Subcutaneous adipose tissue (tissue), 4 donors: Measurements from ENCODE around the gene MFSD2B. TPM values are rescaled to one million over a fixed set of nuclear protein-coding genes. Genes with fewer than 3 reads are reported as not detected.

Experiments used
- total RNA-seq, 4 donors: library from RNA; depleted of rRNA; stranded (reverse); fragments of >200 nt; gene quantifications; one replicate each; pipeline ENCODE4 v1.1.0, GENCODE V29; 2016
- TF ChIP-seq, protein P1 (sequence below): fragments of 450-650 bp; IDR thresholded peaks from one replicate; pipeline ENCODE4 v1.5.1; 2016; ENCODE audit warnings: low read depth, mild to moderate bottlenecking, control low read depth, antibody characterized with exemption, moderate library complexity

The MFSD2B gene
- total RNA-seq, 4 donors from 2014 or later, result not detected

DNA sequence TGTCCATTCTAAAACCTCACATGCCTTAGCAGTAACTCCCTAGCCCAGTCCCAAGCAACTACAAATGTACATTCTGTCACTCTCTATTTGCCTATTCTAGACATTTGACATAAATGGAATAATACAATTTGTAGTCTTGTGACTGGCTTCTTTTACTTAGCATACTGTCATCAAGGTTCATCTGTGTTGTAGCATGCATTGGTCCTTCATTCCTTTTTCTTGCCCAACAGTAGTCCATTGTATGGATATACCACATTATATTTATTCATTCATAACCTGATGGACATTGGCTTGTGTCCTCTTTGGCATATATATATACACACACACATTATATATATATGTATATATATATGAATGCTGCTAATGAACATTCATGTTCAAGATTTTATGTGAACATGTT, 2.2 kb upstream of the MFSD2B start:
- TF ChIP-seq, protein P1, sequence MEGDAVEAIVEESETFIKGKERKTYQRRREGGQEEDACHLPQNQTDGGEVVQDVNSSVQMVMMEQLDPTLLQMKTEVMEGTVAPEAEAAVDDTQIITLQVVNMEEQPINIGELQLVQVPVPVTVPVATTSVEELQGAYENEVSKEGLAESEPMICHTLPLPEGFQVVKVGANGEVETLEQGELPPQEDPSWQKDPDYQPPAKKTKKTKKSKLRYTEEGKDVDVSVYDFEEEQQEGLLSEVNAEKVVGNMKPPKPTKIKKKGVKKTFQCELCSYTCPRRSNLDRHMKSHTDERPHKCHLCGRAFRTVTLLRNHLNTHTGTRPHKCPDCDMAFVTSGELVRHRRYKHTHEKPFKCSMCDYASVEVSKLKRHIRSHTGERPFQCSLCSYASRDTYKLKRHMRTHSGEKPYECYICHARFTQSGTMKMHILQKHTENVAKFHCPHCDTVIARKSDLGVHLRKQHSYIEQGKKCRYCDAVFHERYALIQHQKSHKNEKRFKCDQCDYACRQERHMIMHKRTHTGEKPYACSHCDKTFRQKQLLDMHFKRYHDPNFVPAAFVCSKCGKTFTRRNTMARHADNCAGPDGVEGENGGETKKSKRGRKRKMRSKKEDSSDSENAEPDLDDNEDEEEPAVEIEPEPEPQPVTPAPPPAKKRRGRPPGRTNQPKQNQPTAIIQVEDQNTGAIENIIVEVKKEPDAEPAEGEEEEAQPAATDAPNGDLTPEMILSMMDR, result no peak

DNA sequence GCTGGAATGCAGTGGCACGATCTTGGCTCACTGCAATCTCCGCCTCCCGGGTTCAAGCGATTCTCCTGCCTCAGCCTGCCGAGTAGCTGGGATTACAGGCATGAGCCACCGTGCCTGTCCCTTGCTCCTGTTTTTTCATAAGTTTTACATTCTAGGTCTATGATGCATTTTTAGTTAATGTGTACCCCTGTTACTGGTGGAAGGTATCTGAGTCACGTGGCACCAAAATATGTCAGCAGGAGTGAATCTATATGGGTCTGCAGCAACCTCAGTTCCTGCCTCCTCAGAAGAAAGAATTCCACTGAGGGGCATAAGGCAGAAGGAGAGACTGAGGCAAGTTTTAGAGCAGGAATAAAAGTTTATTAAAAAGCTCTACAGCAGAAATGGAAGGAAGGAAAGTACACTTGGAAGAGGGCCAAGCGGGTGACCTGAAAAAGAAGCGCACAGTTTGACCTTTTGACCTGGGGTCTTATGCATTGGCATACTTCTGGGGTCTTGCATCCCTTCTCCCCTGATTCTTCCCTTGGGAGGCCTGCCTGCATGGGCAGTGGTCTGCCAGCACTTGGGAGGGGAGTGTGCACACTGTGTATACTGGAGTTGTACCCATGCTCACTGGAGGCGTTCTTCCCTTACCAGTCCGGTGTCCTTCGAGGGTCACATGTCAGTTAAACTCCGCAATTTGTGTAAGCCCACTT, 1.1 kb upstream of the MFSD2B start:
- TF ChIP-seq, protein P1, result no peak

DNA sequence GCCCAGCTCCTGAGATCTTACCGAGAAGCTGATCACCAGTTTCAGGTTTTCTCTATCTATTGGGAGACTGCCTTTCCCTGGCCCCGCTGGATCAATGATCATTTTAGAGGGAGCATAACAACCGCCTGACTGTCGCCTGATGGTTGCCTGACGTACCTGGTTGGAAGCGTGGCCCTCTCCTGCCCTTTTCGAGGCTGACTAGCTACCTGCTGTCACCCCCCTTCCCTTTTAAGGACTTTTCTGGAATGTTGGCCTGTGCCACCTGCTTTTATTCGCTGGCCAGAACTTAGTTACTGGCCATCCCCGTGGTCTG, 562 bp upstream of the MFSD2B start:
- TF ChIP-seq, protein P1, result no peak

DNA sequence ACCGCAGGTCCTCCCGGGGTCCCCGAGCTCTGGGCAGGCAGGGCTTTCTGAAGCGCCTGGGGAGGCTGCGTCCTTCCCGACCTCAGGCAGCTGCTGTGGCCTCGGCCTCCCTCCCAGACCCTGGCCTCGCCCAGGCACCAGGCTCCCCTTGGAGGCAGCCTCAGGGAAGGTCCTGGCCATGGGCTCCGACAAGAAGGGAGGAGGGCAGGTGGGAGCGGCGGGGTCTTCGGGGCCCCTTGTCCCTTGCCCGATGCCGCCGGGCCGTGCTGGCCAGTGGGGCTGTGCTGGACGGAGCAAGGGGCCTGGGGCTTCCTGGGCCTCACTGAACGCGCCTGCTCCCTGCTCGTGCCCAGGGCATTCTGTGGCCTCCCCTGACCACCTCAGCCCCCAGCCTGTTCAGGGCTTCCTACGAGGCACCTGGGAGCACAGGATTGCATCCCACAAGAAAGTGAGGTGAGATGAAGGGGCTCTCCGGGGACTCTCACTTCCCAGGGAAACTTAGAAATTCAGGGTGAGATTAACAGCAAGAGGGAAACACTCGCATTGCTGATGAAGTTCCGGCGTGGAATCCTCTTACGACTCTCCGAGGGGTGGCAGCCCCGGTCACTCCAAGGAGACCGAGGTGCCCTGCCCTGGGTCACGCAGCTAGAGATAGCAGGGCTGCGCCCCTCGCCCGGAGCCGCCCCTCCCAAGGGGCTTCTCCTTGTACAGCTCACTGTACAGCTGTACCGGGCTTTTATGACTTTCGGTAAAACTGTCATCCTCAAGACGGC, 778 bp downstream of the MFSD2B start:
- TF ChIP-seq, protein P1, result no peak

DNA sequence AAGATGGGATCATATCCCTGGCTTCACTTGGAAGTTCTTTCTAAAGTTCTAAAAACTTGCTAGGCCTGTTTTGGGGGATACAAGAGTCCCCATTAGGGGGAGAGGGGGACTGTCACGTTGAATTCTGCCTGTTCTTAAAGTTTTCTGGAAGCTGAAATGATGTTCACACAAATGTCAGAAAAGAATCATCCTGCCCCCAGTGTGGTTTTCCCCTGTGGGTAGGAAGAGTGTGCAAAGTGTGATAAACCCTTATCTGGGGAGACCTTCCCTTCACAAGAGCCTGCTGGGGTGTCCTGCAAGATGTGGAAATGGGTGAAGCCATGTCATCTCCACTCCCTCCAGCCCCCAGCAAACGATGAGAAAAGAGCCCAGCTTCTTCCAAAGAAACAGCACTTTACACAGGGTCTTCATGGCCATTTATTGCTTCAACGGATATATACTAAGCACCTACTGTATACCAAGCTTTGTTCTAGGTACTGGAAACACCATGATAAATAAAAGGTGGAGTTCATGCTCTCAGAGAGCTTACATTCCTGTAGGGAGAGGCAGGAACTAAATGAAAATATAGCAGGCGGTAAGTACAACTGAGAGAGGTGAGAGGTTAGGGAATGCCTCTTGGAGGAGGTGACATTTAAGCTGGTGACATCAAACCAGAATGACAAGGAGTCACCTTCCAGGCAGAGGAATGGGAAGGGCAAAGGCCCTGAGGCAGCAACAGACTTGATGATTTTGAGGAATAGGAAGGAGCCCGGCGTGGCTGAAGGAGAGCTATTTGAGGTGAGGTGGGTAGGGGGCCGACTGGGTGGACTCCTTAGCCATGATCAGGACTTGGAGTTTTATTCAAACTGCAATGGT, 1.6 kb downstream of the MFSD2B start:
- TF ChIP-seq, protein P1, result no peak

DNA sequence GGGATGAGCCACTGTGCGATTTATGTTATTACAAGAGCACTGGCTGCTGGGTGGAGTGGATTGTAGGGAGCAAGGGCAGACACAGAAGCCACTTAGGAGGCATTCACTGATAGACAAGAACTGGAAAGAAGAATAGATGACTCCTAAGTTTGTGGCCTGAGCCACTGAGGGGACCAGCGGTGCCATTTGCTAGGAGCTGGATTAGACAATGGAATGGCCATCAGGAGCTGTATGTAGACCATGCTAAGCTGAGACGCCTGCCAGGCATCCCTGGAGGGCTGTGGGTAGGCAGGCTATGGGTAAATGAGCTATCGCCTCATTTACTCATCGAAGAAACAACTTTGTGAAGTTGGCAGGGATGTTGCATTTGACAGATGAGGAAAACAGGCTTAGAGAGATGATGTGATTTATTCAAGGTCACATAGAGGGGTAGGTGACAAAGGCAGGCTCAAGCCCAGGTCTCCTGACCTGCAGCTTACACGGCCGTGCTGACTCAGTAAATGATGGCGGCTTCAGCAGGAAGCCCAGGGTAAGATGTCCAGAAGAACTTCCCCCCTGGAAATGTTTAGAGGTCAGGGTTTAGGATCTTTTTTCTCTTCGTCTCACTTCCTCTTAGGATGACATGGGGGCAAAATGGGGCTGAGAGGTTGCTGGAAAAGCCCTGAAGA, 2.8 kb downstream of the MFSD2B start:
- TF ChIP-seq, protein P1, result no peak
